Naive thymus-derived CD4-positive, alpha-beta T cell (primary cell): Measurements from ENCODE around the gene LIMA1. TPM values are rescaled to one million over a fixed set of nuclear protein-coding genes. Genes with fewer than 3 reads are reported as not detected.
A peak's percentile ranks its signal among the peaks of the same experiment; 100 is the strongest.

Experiments used
- ATAC-seq: fragments of 150-1000 bp; cut with Tn5 transposase; 2 replicates; pipeline ENCODE4 v1.10.0; 2021; ENCODE audit warnings: mild to moderate bottlenecking, moderate library complexity
- CTCF ChIA-PET: fragments of 350-600 bp; sonication (Branson Sonifier 250); formaldehyde crosslinking; loops from one replicate; lab custom pipeline; 2021; ENCODE audit warnings: antibody characterized with exemption; lab: Charles Lee
- POLR2A ChIA-PET: fragments of 350-600 bp; sonication (Branson Sonifier 250); formaldehyde crosslinking; loops from one replicate; lab custom pipeline; 2021; ENCODE audit warnings: antibody characterized with exemption, inconsistent platforms; lab: Charles Lee
- DNase-seq, 9 donors: peaks; one replicate each; pipeline versions ENCODE4 v3.0.0 to v3.0.0-alpha.2; 2020 to 2022; ENCODE audit warnings: mixed read lengths in 1 of 9
- H3K27ac ChIP-seq: one replicate; pipeline ENCODE4 v1.7.0; 2013; ENCODE audit warnings: mild to moderate bottlenecking, low read depth, low read length, moderate library complexity
- H3K27me3 ChIP-seq, 2 donors: one replicate each; pipeline ENCODE4 v1.7.0; 2013; ENCODE audit warnings: low read length in 2 of 2, mild to moderate bottlenecking in 2 of 2, moderate library complexity in 2 of 2; ENCODE audit not compliant: control insufficient read depth in 2 of 2, insufficient read depth in 2 of 2
- H3K36me3 ChIP-seq, 3 experiments: 1 replicate in 2 of 3; 2 replicates in 1 of 3; pipeline ENCODE4 v1.7.0; 2013; ENCODE audit warnings: low read length in 3 of 3, mild to moderate bottlenecking in 3 of 3, moderate library complexity in 1 of 3; ENCODE audit not compliant: insufficient read depth in 3 of 3, control insufficient read depth in 2 of 3
- H3K4me1 ChIP-seq, 2 donors: one replicate each; pipeline ENCODE4 v1.7.0; 2013; ENCODE audit warnings: low read length in 2 of 2, mild to moderate bottlenecking in 2 of 2, moderate library complexity in 1 of 2; ENCODE audit not compliant: control insufficient read depth in 2 of 2, insufficient read depth in 2 of 2
- H3K4me3 ChIP-seq: 2 replicates; pipeline ENCODE4 v1.7.0; 2013; ENCODE audit warnings: mild to moderate bottlenecking, low read length
- H3K9me3 ChIP-seq, 3 experiments: 1 replicate in 2 of 3; 2 replicates in 1 of 3; pipeline ENCODE4 v1.7.0; 2013; ENCODE audit warnings: low read length in 3 of 3; ENCODE audit not compliant: control insufficient read depth in 2 of 3
- H3K27ac Mint-ChIP-seq, 9 donors: one replicate each; pipeline ENCODE4 v1.8.0; 2020 to 2022; ENCODE audit warnings: mixed read lengths in 9 of 9, mild to moderate bottlenecking in 8 of 9, moderate library complexity in 5 of 9, inconsistent platforms in 2 of 9
- H3K27me3 Mint-ChIP-seq, 5 donors: one replicate each; pipeline ENCODE4 v1.8.0; 2021 to 2022; ENCODE audit warnings: mixed read lengths in 5 of 5, mild to moderate bottlenecking in 1 of 5
- H3K36me3 Mint-ChIP-seq, 5 donors: one replicate each; pipeline ENCODE4 v1.8.0; 2020 to 2022; ENCODE audit warnings: mixed read lengths in 5 of 5, mild to moderate bottlenecking in 3 of 5, inconsistent platforms in 1 of 5
- H3K4me1 Mint-ChIP-seq, 7 donors: one replicate each; pipeline ENCODE4 v1.8.0; 2020 to 2022; ENCODE audit warnings: mixed read lengths in 7 of 7, mild to moderate bottlenecking in 3 of 7, inconsistent platforms in 1 of 7
- H3K4me3 Mint-ChIP-seq, 10 donors: one replicate each; pipeline ENCODE4 v1.8.0; 2020 to 2022; ENCODE audit warnings: mild to moderate bottlenecking in 10 of 10, mixed read lengths in 10 of 10, moderate library complexity in 6 of 10, inconsistent platforms in 2 of 10
- H3K9me3 Mint-ChIP-seq, 11 donors: one replicate each; pipeline ENCODE4 v1.8.0; 2020 to 2022; ENCODE audit warnings: mixed read lengths in 11 of 11, mild to moderate bottlenecking in 4 of 11, inconsistent platforms in 1 of 11, moderate library complexity in 1 of 11
- intact Hi-C, 2 donors: fragments of 100-400 bp; cut with micrococcal nuclease; formaldehyde crosslinking; loops; one replicate each; pipeline ENCODE4 v1.15.1; 2023
- polyA plus RNA-seq, 2 donors: library from polyadenylated mRNA; unstranded; fragments of 300-500 nt; fragmentation: Illumina TruSeq; gene quantifications; one replicate each; pipeline ENCODE4 v1.2.3, GENCODE V29; 2021
- total RNA-seq, 6 experiments: library from RNA in 5 of 6; stranded (reverse) in 5 of 6; gene quantifications; 1 replicate in 5 of 6; 2 replicates in 1 of 6; pipeline ENCODE4 v1.2.3 and lab custom pipeline; 2021 to 2026

The LIMA1 gene
- total and polyA plus RNA-seq, 7 experiments from 2014 or later: 5.4 to 33.6 (median 11.2) TPM

- Histone ChIP-seq H3K36me3 (peaks cover 0 to 5% (median 0%) of the 10 kb centered on the region in 3 experiments), H3K27me3 (no peaks in the 10 kb centered on the region), H3K4me1 (peaks cover 11 to 13% of the 10 kb centered on the region in 2 donors), H3K27ac (peak overlapping the region; percentile 93), H3K4me3 (peak overlapping the region; percentile 69), H3K9me3 (no peaks in the 10 kb centered on the region)
- CTCF ChIA-PET: interaction anchor here (0.5 to 1.8 kb wide), 7 partner anchors 9 to 82 kb away, joined by 3 to 11 read pairs (median 4); partner anchors contain the start of genes COX14 and SMARCD1
- peaks cover 16 to 38% (median 30%) of the 10 kb centered on the region in 7 donors for H3K4me1 Mint-ChIP-seq
- POLR2A ChIA-PET: interaction anchor here (0.6 to 2.9 kb wide), 8 partner anchors 9 to 117 kb away, joined by 3 to 35 read pairs (median 5); partner anchors contain the start of gene COX14
- H3K9me3 Mint-ChIP-seq: peaks cover 0 to 9% (median 0%) of the 10 kb centered on the region in 11 donors
- peak in 2 of 9 donors; percentile 39 to 78 for DNase-seq
- peaks cover 0 to 12% (median 0%) of the 10 kb centered on the region in 5 donors for H3K36me3 Mint-ChIP-seq
- intact Hi-C loops: loop anchor here (1.0 to 2.0 kb wide), 11 partner anchors 9 to 425 kb away; partner anchors contain the start of genes LARP4 (in 2 of the 2), RACGAP1 (in 2 of the 2), SMARCD1 (in 2 of the 2) and COX14 (in 1 of the 2)
- ATAC-seq: no peak
- peak overlapping the region; percentile 82 to 98 (median 93) for H3K4me3 Mint-ChIP-seq
- peak overlapping the region; percentile 84 to 98 (median 93) for H3K27ac Mint-ChIP-seq
- H3K27me3 Mint-ChIP-seq: no peaks in the 10 kb centered on the region
Measured at GRCh38 chr12:50166799-50167048, 116.6 kb downstream of the LIMA1 start.

- Histone ChIP-seq H3K27me3 (no peaks in the 10 kb centered on the region), H3K27ac (no peak overlapping the region), H3K4me1 (peaks cover 11 to 13% of the 10 kb centered on the region in 2 donors), H3K36me3 (peaks cover 0 to 5% (median 0%) of the 10 kb centered on the region in 3 experiments), H3K9me3 (no peaks in the 10 kb centered on the region), H3K4me3 (no peak overlapping the region)
- peaks cover 0 to 4% (median 0%) of the 10 kb centered on the region in 11 donors for H3K9me3 Mint-ChIP-seq
- ChIA-PET CTCF (interaction anchor here (0.8 kb wide), 1 partner anchor 64 kb away, joined by 3 read pairs; no protein-coding TSS in a partner anchor), POLR2A (interaction anchor here (0.7 to 2.5 kb wide), 2 partner anchors 19 to 48 kb away, joined by 3 to 5 read pairs; no protein-coding TSS in a partner anchor)
- no peak for ATAC-seq
- intact Hi-C loops: no loop called here
- peak overlapping the region; percentile 5 to 97 (median 70) for H3K4me3 Mint-ChIP-seq
- H3K4me1 Mint-ChIP-seq: peaks cover 28 to 50% (median 40%) of the 10 kb centered on the region in 7 donors
- H3K36me3 Mint-ChIP-seq: peaks cover 0 to 12% (median 0%) of the 10 kb centered on the region in 5 donors
- no peaks in the 10 kb centered on the region for H3K27me3 Mint-ChIP-seq
- H3K27ac Mint-ChIP-seq: peak overlapping the region in 8 of 9 donors; percentile 19 to 80 (median 56)
- DNase-seq: no peak
Measured at GRCh38 chr12:50164963-50165362, 118.4 kb downstream of the LIMA1 start.

GRCh38 chr12:50162230-50162629 lies 121.1 kb downstream of the LIMA1 start:
- Mint-ChIP-seq H3K9me3 (no peaks in the 10 kb centered on the region), H3K4me3 (no peak overlapping the region), H3K27me3 (no peaks in the 10 kb centered on the region), H3K4me1 (peaks cover 35 to 61% (median 54%) of the 10 kb centered on the region in 7 donors), H3K36me3 (peaks cover 0 to 17% (median 5%) of the 10 kb centered on the region in 5 donors), H3K27ac (peak overlapping the region in 1 of 9 donors; percentile 31)
- Histone ChIP-seq H3K9me3 (no peaks in the 10 kb centered on the region), H3K4me3 (no peak overlapping the region), H3K27ac (no peak overlapping the region), H3K36me3 (peaks cover 0 to 5% (median 0%) of the 10 kb centered on the region in 3 experiments), H3K27me3 (no peaks in the 10 kb centered on the region), H3K4me1 (peaks cover 7 to 13% of the 10 kb centered on the region in 2 donors)
- POLR2A ChIA-PET: interaction anchor here (0.7 kb wide), 2 partner anchors 8 to 145 kb away, joined by 3 to 12 read pairs; no protein-coding TSS in a partner anchor
- ATAC-seq: no peak
- CTCF ChIA-PET: interaction anchor here (0.6 to 1.3 kb wide), 4 partner anchors 14 to 296 kb away, joined by 3 to 4 read pairs (median 3); no protein-coding TSS in a partner anchor
- intact Hi-C loops: no loop called here
- no peak for DNase-seq

- peaks cover 0 to 11% (median 5%) of the 10 kb centered on the region in 5 donors for H3K36me3 Mint-ChIP-seq
- peaks cover 27 to 56% (median 47%) of the 10 kb centered on the region in 7 donors for H3K4me1 Mint-ChIP-seq
- Histone ChIP-seq H3K4me3 (no peak overlapping the region), H3K27me3 (no peaks in the 10 kb centered on the region), H3K4me1 (peaks cover under 1 to 4% of the 10 kb centered on the region in 2 donors), H3K9me3 (no peaks in the 10 kb centered on the region), H3K27ac (no peak overlapping the region), H3K36me3 (no peaks in the 10 kb centered on the region)
- ChIA-PET POLR2A (no interaction called here), CTCF (interaction anchor here (0.9 kb wide), 2 partner anchors 15 to 29 kb away, joined by 3 read pairs; no protein-coding TSS in a partner anchor)
- H3K9me3 Mint-ChIP-seq: no peaks in the 10 kb centered on the region
- no peak overlapping the region for H3K4me3 Mint-ChIP-seq
- H3K27me3 Mint-ChIP-seq: no peaks in the 10 kb centered on the region
- DNase-seq (no peak), ATAC-seq (no peak)
- intact Hi-C loops: no loop called here
- peak overlapping the region in 5 of 9 donors; percentile 1 to 16 (median 7) for H3K27ac Mint-ChIP-seq
Measured at GRCh38 chr12:50160643-50161042, 122.7 kb downstream of the LIMA1 start.

GRCh38 chr12:50157259-50157658 lies 126.1 kb downstream of the LIMA1 start:
- Histone ChIP-seq H3K4me3 (no peak overlapping the region), H3K9me3 (no peaks in the 10 kb centered on the region), H3K27me3 (no peaks in the 10 kb centered on the region), H3K36me3 (peaks cover 0 to 6% (median 0%) of the 10 kb centered on the region in 3 experiments), H3K27ac (no peak overlapping the region), H3K4me1 (no peaks in the 10 kb centered on the region)
- no peak for ATAC-seq
- intact Hi-C loops: no loop called here
- DNase-seq: no peak
- Mint-ChIP-seq H3K9me3 (no peaks in the 10 kb centered on the region), H3K36me3 (peaks cover 0 to 8% (median 5%) of the 10 kb centered on the region in 5 donors), H3K27me3 (no peaks in the 10 kb centered on the region), H3K4me3 (no peak overlapping the region), H3K27ac (peak overlapping the region in 5 of 9 donors; percentile 5 to 54 (median 24)), H3K4me1 (peaks cover 16 to 37% (median 30%) of the 10 kb centered on the region in 7 donors)
- POLR2A ChIA-PET: interaction anchor here (0.9 kb wide), 1 partner anchor 9 kb away, joined by 5 read pairs; the partner anchor contains the start of gene CERS5
- CTCF ChIA-PET: interaction anchor here (0.6 to 1.0 kb wide), 2 partner anchors 12 to 46 kb away, joined by 3 read pairs; partner anchors contain the start of gene COX14

- DNase-seq (no peak), ATAC-seq (no peak)
- ChIA-PET POLR2A (interaction anchor here (1.2 kb wide), 1 partner anchor 10 kb away, joined by 9 read pairs; the partner anchor contains the start of gene CERS5), CTCF (interaction anchor here (1.0 kb wide), 1 partner anchor 45 kb away, joined by 3 read pairs; the partner anchor contains the start of gene COX14)
- Histone ChIP-seq H3K27me3 (no peaks in the 10 kb centered on the region), H3K4me1 (no peaks in the 10 kb centered on the region), H3K27ac (no peak overlapping the region), H3K9me3 (no peaks in the 10 kb centered on the region), H3K4me3 (no peak overlapping the region), H3K36me3 (peaks cover 0 to 6% (median 0%) of the 10 kb centered on the region in 3 experiments)
- Mint-ChIP-seq H3K36me3 (peaks cover 0 to 8% (median 5%) of the 10 kb centered on the region in 5 donors), H3K9me3 (no peaks in the 10 kb centered on the region), H3K27me3 (no peaks in the 10 kb centered on the region), H3K27ac (peak overlapping the region in 3 of 9 donors; percentile 11 to 54 (median 24)), H3K4me1 (peaks cover 16 to 35% (median 30%) of the 10 kb centered on the region in 7 donors), H3K4me3 (no peak overlapping the region)
- intact Hi-C loops: no loop called here
Measured at GRCh38 chr12:50156641-50157040, 126.7 kb downstream of the LIMA1 start.
